Transverse colon (tissue), 3 donors: ENCODE measurements around the gene RWDD1.

Experiments used
- CTCF ChIP-seq, 5 experiments: fragments of 200-600 bp in 3 of 5; fragments of 450-650 bp in 2 of 5; sonication (generic) in 3 of 5; IDR thresholded peaks; 1 replicate in 2 of 5; 2 replicates in 3 of 5; pipeline ENCODE4 v1.5.1; 2016 to 2017; ENCODE audit warnings: antibody characterized with exemption in 5 of 5, inconsistent platforms in 3 of 5, mild to moderate bottlenecking in 2 of 5, moderate library complexity in 1 of 5
- EP300 ChIP-seq: sonication (generic); formaldehyde crosslinking; IDR thresholded peaks from one replicate; pipeline ENCODE4 v1.6.1; 2017; ENCODE audit warnings: antibody characterized with exemption, low read depth

- no peak for TF ChIP-seq EP300
- TF ChIP-seq CTCF (IDR thresholded peaks at IDR 0.05) = no peak
Measured at GRCh38 chr6:116563830-116564229, 7.5 kb upstream of the RWDD1 start.
